ENCODE measurements around the gene GNG11.
"Not testable (repeated sequence)": the region's sequence is repeated elsewhere in the genome, so short reads cannot be mapped to it uniquely, and the experiment has no call there.

The GNG11 gene

GRCh38 chr7:93913197-93913596 is 8.3 kb upstream of the GNG11 start:
- no peak for DNase-seq

- DNase-seq: no peak
Observed at GRCh38 chr7:93914581-93915066, 6.9 kb upstream of the GNG11 start.

DNA sequence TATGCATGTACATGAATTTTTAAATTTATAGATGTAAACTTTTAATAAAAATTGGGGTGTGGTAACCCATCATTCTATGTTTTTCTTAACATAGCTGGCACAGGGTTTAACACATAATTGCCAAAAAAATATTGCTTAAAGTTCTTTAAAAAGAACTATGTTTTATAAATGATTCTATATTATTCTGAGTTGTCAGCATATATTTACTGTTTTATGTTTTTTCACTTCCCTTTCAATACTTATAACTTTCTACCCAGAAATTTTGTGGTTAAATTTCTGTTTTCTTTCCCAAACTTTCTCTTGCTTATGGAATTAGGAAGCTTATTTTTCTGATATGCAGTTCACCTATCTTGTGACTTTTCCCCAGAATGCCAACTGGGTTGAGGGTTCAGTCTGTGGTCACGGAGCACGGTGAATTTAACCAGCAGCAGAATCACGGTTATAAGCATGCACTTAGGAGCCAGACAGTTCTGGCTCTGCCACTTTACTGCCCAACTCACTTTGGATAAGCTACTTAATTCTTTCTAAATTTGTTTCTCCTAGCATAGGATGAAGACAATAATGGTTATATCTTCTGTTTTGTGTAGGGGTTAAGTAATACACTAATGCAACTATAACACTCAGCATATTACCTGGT is 6.2 kb upstream of the GNG11 start:
- DNase-seq: not testable (repeated sequence)

GRCh38 chr7:93915888-93916287 is 5.6 kb upstream of the GNG11 start:
- not testable (repeated sequence) for DNase-seq

GRCh38 chr7:93916315-93916714 is 5.2 kb upstream of the GNG11 start:
- not testable (repeated sequence) for DNase-seq

DNA sequence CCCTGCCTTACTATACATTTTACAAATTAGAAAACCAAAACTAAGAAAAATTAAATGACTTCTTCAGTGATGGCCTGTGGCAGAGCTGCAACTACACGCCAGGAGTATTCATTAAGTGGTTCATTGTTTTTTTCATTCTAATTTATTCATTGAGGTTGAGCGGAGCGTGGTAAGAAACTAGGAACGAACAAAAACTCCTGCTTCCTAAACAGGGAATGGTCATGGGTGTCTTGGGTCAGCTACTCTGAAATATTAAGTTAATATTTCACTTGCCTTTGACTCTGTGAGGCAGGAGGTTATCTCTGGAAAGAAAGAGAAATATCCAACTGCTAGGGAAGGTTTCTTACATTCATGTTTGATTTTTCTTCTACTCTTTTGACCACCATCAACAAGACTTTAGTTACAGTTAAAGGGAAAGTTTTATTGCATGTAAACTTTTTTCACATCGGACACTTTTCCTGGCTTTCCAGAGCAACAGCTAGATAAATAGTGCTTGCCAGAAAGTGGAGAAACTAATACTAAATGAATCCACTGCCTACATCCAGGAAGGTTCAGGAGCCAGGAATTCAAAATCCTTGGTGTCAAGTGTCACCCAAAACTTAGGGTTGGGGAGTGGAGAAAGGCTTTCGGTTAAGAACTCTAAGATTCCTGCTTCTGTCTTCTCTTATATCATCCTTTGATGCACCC is 896 bp upstream of the GNG11 start:
- DNase-seq: no peak

DNA sequence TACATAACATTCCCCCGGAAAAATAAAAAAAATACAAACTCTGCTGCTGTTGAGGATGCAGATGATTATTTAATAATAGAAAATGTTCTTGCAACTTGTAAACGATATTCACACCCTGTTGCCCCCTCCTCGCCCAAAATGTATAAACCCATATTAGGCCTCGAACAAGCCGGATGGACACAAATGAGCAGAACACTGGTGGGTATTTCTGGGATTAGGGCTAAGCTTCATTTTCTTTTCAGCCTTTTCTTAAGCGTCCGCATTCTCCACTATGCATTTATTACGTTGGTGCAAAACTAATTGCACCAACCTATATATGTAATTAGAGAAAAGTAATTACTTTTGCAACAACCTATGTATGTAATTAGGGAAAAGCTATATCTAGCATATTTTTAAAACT is 349 bp upstream of the GNG11 start:
- no peak for DNase-seq

DNA sequence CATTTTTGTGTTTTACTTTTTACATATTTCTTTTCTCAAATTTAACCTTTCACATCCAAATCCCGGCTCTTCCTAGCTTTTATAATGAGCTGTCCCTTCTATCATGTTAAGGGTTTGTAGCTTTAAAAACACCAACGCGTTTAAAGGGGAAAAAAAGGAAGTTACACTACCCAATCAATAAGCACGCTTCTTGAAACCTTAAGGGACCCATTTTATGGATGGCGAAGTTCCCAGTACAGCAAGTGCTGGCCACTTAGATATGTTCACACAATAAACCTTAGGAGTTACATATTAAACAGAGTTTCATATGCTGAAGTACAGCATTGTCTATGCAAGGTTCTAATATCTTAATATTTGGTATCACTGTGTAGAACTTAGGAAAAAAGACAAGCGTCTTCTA is 1.8 kb downstream of the GNG11 start:
- no peak for DNase-seq

GRCh38 chr7:93923942-93924341 is 2.4 kb downstream of the GNG11 start:
- no peak for DNase-seq

- no peak for DNase-seq
Observed at GRCh38 chr7:93926800-93927199, 5.3 kb downstream of the GNG11 start.

- no peak for DNase-seq
Observed at GRCh38 chr7:93927585-93927984, 6.0 kb downstream of the GNG11 start.

DNA sequence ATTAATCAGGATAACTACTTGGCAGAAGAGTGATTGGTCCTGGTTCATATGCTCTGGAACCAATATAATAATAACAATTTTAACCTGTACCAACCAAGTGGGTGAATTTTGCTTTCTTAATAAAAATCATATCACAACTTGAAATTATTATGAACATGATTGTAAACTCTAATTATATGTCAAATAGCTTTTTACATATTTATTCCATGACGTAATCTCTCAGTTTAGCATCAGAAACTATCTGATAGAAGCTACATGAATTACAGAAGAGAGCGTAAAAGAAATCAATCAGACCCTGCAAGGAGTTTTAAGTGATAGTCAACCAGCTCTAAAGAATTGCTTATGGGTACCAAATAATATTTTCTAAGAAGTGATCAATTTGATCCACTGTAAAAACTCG is 10.1 kb downstream of the GNG11 start:
- no peak for DNase-seq

GRCh38 chr7:93933156-93933555 is 11.6 kb downstream of the GNG11 start:
- DNase-seq: no peak

DNA sequence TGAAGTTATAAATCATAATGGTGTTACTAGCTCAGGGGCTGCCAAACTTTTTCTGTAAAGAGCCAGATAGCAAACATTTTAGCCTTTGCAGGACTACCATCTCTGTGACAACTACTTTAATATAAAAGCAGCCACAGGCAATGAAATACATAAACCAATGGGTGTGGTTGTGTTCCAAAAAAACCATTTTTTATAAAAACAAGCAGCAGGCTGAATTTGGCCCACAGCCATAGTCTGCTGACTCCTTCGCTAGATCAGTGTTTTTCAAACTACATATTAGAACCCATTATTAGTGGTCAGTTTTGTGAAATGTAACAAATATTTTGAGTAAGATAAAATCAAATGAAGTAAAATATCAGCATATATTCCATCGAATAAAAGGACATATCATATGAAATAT is 13.6 kb downstream of the GNG11 start:
- no peak for DNase-seq

DNA sequence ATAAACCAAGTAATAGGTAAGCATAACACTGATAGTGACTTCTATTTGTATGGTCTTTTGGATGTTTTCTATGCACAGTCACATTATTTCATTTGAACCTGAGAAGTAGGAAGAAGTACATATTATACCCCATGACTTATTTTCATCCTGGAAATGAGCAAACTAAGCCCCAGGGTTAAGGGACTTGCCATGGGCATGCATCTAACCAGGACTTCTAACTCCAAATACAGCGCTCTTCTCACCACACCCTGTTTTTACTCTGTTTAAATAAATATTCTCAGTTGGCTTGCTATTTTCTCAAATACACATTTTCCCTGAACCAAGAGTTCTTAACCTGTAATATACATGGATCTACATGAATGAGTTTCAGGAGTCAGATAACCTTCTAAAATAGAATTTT is 16.3 kb downstream of the GNG11 start:
- DNase-seq: no peak

DNA sequence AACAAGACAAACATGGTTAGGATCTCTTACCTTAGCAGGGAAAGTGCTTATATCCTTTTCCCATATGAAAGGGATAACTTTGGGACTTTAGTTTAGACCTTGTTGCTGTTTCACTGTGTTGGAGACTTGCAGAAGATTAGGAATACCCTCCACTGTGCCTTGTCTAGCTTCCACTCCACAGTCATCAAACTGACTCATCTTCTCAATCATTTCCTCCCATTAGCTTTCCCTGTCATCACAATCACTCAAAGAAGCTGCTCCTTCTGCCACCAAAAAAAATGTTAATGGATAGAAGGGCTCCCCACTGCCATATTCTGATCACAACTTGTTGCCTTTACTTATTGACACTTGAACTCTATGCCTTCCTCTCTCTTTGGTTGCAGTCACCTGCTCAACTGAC is 16.8 kb downstream of the GNG11 start:
- no peak for DNase-seq

DNA sequence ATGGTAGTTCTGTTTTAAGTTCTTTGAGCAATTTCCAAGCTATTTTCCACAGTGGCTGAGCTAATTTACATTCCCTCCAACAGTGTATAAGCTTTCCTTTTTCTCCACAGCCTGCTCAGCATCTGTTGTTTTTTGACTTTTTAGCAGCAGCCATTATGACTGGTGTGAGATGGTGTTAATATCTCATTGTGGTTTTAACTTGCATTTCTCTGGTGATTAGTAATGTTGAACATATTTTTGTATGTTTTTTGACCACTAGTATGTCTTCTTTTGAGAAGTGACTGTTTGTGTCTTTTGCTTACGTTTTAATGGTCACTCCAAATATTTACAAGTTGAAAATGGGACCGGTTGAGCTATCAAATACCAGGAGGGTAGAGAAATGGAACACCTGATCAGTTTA is 20.4 kb downstream of the GNG11 start:
- no peak for DNase-seq

DNA sequence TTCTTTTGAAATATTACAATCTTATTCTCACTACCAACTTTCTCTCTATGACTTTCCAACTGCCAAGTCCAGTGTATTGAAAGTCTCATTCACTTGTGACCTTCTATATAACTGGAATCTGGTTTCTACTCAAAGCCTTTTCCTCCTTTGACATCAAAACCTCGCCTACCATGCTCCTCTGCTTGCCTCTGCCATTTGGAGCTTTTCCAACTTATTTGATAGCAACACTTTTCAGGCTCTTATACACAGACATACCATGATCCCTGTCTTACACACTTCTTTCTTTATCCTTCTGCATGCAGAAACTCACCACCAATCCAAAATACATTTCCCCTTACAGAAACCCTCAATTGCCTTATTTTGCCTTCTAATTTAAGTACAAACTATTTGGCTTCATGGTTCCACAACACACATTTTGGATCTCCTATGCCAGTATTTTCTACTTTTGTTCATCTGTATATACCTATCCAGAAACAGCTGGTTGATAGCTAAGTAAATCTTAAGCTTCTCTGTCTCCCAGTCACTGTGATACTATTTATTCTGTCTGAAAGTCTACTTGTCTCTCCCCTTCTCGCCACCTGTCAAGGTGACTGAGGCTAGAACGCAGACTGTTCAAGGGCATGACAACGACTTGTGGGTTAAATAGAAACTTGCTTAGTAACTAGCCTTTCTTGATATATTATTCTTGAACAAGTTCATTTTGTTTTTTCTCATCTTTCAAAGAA is 22.4 kb downstream of the GNG11 start:
- no peak for DNase-seq

- no peak for DNase-seq
Observed at GRCh38 chr7:93944673-93945072, 23.1 kb downstream of the GNG11 start.

DNA sequence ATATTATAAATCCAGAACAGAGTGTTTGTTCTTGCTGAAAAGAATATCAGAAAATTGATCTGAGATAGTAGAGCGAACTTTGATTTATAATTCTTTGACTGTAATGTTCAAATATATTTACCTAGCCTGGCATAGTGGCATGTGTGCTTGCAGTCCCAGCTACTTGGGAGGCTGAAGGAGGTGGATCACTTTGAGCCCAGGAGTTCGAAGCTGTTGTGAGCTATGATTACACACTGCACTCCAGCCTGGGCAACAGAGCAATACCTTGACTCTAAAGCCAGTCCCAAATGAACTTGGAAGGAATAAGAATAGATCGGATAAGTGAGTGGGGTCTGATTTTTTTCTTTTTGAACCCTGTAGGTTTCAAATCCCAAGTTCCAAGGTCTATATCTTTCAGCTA is 23.5 kb downstream of the GNG11 start:
- DNase-seq: no peak

DNA sequence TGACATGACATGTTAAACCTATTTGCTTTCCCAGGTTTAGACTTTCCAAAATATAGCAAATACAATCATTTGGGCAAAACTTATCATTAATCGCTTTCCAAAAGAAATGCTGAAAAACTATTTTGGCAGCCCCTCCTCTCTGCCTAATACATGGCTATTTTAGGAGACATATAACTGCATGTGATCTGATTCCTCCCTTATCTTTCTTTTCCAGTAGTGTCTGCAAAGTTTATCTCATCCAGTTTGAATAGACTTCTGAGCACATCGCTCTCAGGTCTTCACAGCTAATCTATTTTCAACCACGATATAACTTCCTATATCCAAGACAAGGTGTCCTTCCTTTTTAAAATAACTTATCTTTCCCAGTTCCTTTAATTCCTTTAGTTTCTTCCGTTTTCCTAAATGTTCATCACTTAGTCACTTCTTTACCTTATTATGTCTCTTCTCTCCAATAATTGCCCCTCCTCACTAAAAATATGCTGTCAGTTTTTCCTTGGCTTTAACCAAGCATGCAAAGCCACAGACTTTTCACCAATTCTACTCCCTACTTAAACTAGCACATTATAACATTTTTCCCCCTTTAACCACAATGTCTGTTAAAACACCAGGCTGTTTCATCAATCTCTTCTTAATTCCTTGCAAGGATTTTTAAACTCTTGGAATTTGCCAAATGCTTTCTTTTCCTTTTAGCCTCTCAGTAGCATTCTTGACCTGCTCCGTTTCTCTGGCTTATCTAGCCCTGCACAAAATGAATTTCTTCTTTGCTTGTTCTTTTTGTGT is 24.4 kb downstream of the GNG11 start:
- no peak for DNase-seq

GRCh38 chr7:93948106-93948505 is 26.6 kb downstream of the GNG11 start:
- DNase-seq: no peak

DNA sequence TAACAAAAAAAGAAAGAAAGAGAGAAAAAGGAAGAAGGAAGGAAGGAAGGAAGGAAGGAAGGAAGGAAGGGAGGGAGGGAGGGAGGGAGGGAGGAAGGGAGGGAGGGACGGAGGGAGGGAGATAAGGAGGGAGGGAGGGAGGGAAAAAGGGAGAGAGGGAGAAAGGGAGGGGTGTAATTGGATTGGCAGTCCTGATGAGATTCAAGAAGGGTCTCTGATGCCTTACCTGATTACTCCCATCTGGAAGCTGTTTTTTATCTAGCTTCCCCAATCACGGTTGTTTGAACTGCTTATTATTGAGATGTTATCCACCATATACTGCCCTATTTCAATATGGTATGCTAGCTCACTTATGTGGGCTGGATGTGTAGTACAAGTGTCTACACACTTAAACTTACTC is 27.3 kb downstream of the GNG11 start:
- DNase-seq: no peak
